AML-193 (cell line): ENCODE data around the gene ARID1B.

Source experiments
- DNase-seq, 2 experiments: peaks; one replicate each; lab custom pipeline; 2025; lab: John Stamatoyannopoulos, UW

Gene ARID1B

DNA sequence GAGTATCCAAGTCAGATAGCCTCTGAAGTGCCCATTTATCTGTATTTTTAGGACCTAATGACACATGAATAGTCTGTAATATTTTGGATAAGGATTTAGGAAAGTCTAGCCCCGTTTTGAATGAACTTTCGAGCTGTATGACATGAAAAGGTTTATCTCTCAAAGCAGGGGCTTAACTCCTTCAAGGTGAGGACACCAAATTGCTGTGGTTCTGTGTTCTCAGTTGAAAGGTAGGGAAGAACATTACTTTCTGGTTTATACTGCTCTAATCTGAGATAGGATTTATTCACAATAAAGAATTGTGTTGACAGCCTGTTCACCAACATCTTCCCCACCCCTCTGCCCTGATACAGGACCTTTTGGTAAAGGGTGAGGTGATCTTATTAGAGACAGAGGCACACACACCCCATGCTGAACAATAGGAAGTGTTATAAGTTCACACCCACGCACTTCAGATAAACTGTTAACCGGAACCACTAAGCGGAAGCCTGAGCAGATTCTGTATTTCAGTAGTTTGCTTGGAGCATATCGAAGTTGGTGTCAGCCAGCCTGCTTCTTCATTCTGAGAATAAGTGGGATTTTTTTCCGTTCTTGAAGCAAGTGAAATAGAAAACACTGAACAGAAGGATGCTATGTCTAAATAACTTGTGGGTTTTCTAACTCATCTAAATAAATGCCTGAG is 322.9 kb downstream of the ARID1B start:
- DNase-seq: no peak

DNA sequence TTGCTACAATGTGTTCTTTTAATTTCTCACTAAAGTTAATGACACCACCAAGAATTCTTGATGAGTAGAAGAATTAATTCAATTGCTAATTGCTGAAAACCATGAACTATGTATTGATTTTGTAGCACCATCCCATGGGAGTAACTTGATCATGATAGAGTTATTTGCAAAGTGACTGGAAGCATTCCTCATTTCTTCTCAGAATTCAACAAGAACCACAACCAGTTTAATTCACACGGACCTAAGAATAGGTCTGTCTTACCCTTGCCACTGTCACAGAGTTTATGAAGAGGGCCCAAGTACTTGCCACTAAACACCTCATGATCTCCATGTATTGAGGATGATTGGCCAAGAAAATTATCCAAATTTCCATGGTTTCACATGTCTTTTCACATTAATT is 324.0 kb downstream of the ARID1B start:
- DNase-seq: no peak

DNA sequence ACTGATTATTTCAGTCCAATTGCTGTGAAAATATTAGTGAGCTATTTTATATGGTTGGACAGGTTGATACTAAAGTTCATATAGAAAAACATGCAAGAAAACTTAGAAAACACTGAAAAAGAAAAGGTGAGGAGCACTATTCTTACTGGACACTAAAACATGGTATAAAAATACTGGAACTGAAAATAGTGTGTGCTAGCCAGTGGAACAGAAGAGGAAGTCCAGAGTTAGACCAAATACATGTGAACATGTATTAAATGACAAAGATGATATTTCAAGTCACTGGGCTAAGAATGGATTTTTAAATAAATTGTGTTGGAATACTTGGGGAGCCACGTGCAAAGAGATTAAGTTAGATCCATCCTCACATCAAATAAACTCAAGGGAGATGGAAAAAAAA is 327.6 kb downstream of the ARID1B start:
- DNase-seq: no peak

DNA sequence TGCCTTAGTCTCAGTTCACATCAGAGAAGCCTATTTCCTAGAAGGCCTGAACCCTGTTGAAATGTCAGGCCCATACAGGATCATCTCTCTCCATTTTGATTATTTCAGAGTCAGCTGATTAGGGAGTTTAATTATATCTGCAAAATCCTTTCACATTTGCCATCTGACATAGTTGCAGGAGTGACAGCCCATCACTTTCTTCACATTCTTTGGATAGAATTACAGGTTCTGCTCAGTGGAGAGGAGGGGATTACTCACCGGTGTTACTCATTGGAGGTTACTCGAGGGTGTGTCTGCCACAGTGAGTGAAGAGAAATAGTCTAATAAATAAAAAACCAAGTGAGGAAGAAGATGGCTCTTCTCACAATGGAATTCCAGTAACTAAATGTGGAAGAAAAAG is 329.3 kb downstream of the ARID1B start:
- DNase-seq: no peak

DNA sequence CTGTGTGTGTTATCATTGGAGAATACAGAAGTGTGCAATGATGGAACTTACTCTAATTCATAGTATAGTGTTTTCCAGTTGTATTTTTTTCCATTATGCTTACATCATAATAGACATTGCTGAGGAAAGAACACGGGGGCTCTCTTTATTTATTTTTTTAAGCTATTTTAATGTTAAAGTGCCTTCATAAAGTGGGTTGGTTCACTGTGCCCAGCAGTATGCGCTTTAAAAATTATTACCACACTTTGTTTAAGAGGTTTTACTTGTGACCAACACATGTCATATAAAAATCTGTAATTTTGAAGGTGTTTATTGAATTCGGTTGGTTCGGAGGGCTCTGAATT is 330.4 kb downstream of the ARID1B start:
- no peak for DNase-seq

DNA sequence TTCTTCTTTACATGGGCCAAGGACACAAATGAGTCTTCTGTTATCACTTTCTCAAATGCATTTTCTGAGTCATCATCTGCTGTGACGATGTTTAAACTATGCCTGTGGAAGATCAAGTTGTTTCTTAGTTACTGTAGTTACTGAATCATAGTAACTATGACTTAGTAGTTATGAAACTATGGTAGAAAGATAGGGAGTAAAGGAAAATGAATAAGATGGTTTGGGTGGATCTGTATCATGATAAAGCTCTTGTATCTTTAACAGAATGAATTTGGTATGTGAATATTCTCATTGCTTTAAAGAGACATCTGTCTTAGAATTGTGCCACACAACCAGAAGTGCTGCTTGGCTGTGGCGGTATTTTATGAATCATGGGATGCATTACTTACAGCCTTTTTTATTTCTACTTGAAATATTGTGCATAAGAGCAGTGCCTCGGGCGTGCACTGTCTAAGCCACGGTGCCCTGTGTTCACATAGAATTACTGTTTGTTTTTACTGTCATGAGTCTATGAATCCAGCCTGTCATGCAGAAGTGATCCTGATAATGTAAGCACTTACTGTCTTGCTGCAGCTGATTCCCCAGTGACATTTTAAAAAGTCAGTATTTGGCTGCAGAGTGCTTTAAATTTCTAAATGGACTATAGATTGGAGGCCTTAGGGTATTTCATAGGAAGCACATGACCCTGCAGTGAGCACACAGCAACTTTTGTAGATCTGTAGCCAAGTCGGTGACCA is 330.9 kb downstream of the ARID1B start:
- no peak for DNase-seq

DNA sequence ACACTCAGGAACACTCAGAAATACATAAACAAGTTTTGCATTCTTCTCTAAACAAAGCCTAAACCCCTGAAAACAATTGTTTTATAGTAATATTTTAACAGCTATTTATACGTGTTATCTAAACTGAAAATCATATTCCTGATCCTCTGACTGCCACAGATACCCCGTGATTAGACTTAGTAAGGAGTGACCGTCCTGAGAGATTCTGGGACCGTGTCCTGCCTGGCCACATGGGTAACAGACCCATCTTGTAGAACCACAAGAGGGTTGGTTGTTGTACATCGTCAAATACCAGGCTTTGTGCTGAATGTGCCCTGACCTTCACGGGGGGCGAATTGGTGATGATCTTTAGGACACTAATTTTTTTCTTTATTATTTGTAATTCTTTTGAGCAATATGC is 331.7 kb downstream of the ARID1B start:
- no peak for DNase-seq

DNA sequence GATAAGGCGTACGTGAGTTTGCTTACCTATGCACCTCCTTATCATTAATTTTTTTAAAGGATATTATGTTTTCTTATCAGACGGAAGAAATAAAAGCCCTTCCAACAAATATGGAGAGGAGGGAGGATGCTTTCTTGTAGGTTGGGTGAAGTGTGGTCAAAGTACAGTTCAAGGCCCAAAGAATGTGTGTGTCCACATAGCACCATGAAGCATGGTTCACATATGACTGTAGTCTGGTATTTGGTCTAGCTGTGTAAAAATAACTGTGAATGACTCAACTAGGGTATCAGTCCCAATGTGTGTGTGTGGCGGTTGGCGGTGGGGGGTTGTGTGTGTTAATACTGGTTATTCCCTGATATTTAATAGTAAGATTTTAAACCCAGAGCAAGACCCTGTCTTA is 333.4 kb downstream of the ARID1B start:
- no peak for DNase-seq

DNA sequence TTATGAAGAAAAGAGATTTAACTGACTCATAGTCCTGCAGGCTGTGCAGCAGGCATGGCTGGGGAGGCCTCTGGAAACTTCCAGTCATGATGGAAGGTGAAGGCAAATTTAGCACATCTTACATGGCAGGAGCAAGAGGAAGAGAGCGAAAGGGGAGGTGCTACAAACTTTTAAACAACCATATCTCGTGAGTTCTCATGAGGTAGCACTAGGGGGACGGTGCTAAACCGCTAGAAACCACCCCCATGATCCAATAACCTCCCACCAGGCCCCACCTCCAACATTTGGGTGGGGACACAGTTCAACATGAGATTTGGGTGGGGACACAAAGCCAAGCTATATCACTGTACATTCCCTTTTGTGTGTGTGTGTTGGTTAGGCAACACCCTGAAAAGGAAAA is 336.2 kb downstream of the ARID1B start:
- no peak for DNase-seq

DNA sequence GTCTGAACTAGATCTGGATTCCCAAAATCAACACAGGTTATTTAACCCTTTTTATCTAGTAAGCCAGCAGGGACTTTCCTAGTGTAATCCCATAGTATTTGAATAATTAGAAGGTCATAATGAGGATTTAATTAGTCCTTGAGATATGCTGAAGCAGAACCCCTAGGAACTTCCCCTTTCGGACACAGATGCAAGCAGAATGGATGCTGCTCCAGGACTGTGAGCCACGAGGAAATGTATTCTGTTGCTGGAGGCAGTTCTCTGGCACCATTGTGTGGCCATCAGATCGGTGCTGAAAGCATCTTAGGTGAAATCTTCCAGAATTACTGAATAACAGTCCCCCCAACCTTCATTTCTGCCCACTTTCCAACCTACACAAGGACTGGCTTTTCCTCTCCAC is 339.2 kb downstream of the ARID1B start:
- DNase-seq: no peak

DNA sequence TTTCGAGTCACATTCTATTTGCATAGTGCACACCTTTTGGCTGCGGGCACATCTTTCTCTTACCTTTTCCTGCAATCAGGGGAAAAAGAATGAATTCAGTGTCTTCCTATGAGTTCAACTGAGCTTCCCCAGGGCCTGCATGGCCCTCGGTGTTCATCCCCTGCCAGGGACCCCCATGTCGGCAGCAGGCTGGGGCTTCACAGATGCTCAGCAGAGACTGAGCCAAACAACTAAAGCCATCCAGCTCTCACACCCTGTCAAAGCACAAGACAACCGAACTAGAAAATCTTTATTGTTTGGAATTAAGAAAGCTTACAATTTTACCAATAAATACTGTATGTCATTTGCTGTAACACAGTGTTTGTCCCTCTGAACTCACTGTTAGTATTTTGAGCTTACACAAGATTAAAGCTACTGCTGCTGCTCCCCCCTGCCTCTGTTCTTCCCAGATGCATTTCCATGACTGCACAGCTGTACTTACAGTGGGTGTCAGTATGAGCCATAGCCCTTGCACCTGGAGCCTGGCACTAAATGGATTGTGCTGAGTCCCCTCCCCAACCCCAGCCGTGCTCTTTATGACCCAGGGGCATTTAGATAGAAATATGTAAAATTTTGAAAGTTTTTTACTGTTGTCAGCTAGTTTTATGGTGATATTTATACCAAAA is 340.4 kb downstream of the ARID1B start:
- DNase-seq: no peak

DNA sequence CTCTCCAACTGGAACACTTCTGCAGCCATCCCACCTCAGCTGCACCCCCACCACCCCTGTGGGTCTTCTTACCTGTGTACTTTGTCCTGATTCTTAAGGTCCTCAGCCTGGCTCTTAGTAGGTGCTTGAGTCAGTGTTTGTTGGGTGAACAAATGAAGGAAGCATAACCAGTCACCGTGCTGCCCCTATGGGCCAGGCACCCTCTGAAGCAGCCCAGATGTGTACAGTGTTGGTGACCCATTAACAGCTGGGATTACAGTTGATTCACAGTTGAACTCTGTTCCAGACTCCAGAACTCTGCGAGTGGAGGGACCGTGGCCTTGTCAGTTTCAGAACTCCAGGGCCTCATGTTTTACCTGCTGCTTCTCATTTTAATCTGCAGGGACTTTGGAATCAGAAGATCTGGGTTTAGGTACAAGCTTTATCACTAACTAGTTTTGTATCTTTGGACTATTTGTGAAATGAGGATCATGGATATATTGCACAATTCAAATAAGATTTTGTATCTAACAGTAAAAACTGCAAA is 342.4 kb downstream of the ARID1B start:
- DNase-seq: no peak

DNA sequence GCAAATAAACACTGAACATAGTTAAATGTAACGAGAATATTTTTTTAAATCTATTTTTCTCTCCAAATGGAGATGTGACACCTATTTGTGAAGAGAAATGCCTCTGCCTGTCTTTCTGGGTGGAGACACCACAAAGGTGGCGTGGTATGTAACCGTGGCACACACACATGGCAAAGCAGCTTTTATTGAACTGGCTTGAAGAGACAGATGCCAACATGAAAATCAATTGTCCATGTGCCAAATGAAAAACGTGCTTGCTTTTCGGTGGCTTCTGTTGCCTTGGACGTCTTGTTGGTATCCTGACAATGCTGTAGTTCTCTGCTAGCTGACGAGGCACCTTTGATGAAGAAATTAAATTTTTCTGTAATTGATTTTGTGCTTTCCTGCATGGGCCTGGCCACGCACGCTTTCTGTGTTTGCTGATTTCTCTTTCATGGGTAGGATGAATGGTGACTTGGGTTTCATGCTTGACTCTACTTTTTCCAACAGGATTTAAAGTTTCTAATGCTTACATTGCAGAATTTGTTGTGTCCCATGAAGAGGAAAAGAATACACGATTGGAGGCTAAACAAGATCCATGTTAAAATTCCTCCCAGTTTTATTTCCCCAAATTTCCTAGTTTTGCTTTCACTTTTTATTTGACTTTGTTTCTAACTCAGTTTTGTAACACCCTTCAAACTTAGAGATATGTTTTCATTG is 343.5 kb downstream of the ARID1B start:
- no peak for DNase-seq

DNA sequence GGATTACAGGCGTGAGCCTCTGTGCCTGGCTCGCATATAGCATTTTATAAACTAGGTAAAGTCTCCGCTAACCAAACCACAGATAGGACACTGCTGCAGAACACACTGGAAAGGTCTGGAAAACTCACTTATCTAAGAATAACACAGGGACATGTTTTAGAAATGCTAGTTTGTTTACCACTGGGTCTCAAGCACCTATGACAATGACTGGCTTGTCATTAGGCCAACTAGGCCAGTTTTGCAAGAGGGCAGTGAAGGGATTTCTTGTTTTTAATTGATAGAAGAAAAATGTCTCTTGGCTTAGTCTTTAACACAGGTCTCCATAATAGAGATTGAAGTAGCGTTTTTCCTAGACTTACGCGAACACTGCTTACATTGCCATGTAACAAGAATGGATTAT is 344.7 kb downstream of the ARID1B start:
- no peak for DNase-seq

DNA sequence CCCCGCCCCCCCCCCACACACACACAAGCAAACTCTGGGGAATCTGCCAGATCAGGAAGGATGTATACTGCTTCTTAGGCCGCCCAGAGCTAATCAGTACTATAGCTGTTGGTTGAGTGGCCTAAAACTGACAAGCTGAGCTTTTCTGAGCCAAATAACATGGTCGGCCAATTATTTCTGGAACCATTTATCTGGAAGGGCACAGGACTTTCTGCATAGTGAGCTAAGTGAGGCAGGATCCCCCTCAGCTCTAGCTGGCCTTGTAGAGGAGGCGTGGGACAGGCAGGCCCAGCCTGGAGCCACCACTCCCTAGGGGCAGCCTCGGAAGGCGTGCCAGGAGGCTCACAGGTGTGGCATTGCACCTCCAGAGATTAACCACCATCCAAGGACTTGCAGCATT is 346.1 kb downstream of the ARID1B start:
- no peak for DNase-seq

DNA sequence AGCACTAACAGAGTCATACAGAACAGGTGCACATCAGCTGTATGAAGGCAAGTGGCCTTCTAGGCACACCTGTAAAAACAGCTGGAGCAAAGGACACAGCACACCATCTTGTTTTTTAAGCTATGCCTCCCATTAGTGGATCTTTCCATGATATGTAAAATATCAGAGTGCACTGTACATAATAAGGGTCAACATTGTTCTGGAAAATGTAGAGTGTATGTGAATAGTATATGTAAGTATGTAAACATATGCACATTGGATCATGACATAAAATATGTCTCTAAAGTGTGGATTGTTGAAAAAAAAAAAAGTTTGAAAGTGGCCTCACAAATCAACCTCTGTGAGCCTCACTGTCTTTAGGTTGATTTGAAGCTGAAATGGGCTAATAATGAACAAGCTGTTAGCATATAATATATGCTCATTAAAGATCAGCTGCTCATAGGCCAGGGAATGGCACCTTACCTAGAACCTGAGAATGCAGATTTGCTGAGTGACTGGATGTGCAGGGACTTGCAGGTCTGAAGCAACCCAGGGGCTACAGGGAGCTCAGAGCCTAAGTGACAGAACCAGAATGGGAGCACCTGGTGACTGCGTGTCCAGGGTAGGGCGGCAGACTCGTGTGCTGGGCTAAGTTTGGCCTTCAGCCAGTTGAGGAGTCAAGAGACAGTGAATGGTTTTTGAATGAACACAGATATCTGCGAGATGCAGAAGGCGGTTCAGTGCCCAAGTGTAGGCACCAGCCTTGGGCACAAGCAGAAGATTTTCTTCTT is 347.5 kb downstream of the ARID1B start:
- DNase-seq: no peak

DNA sequence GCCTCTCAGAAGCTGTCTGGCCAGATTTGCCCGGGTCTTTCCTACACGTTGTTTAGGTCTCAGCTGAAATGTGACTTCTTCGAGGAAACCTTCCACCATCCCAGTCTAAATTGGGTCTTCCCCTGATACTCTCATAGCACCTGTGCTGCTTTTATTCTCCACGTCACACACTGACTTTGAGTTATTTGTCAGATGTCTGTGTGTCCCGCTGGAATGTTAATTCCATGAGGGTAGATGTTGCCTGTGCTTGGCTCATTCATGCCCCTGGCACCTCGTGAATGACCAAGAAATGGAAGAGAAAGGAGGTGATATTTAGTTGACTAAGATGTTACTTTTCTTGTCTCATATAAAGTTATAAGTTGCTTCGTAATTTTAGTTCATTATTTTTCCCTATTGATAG is 348.4 kb downstream of the ARID1B start:
- DNase-seq: no peak

DNA sequence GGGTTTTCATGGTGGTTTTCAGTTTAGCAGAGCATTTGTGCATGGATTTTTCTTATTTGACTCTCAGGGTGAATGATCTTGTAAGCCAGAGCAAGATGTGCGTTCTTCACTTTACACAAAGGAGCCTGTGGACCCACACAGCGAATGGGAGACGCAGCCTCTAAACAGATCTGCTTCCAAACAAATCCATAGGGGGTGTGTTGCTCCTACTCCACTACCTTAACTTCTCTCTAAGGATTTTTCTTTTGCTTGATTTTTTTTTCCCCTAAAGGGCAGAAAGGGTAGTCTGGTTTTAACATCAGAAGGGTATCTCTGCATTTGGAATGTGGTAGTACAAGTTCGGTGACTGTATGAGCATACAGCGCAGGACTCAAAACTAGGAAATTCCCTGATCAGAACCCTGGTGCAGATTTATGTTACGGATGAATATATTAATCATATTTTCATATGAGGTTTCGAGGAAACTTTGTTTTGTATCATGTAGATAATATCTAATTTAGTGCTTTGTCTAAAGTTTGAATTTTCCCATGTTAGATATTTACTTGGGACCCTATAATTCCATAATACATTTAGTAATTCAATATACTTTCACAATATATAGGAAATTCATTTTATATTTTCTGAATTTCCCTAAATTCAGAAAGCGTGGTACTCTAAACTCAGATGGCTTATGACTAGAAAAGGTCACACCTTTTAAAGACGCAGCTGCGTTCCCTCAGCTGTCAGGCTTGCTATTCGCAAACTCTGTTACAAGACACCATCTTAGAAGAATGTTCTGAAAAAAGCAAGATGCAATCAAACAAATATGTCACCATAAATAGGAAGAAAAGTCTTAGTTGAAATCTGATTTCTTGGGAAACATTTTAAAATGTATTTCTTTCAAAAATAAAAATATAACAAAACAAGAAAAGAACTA is 349.3 kb downstream of the ARID1B start:
- DNase-seq: no peak

DNA sequence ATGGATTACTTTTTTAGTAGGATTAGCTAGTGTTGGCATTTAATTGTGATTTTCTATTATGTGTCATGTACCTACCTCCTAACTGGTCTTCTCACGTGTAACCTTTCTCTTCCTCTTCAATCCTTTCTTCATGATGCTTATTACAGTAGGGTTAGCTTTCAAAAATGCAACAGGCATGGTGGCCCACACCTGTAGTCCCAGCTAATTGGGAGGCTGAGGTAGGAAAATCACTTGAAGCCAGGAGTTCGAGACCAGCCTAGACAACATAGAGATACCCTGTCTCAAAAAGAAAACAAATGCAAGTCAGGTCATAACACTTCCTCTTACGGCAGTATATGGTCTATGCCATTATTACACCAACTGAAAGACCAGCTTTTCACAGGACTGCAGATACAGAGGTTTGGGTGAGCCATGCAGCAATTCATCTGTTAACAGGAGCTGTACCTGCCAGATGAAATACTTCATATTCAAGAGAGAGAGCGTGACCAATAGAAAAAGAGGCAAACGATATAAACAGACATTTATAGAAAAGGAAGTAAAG is 351.1 kb downstream of the ARID1B start:
- no peak for DNase-seq

DNA sequence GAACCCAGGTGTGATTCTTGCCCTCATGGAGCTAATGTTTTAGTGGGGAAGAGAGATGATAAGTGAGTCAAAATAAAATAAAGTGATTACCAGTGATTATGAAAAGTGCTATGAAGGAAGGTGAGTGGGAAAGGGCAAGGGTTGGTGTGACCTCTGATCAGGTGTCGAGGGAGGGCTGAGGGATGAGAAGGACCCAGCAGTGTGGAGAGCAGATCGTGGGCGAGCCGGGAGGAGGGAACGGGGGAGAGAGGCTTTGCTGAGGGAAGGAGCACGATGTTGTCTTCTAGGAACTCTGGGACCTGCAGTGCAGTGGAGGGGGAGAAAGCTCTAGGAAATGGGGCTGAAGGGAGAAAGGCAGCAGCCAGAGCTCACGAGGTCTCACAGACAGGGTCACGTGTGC is 354.1 kb downstream of the ARID1B start:
- DNase-seq: no peak

DNA sequence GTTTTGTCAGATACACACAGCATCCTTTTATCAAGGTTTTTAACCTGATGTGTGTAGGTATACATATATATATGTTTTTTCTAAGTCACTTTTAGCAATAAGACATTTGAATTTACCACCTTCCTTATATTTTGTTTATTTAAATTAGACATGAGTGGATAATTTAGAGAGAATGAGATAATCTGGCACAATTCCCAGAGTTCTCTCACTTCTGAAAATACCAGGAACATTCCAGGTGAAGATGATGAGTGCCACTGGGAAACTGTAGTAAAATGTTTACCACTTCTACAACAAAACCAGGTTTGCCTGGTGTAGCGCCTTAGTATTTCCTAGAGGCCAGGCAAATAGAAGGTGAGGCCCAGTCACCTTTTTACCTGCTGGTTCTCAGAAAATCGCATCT is 356.7 kb downstream of the ARID1B start:
- no peak for DNase-seq
